ENCODE data around the gene ANKRD34C. TPM values are rescaled to one million over a fixed set of nuclear protein-coding genes. Genes with fewer than 3 reads are reported as not detected.

The ANKRD34C gene
- total and polyA plus RNA-seq, 9 of the 15 experiments (the other 6 are each of a cell fraction or from before 2014, with no cell fraction given), result 0.01 TPM; not detected in 8

- in situ Hi-C loops (cut with MboI) (no loop called here), intact Hi-C loops (cut with micrococcal nuclease) (no loop called here)
- H3K9me1 ChIP-seq (ENCODE audit: control insufficient read depth, insufficient read depth, low read length), result no peaks in the 10 kb centered on the region
- no peaks in the 10 kb centered on the region for H3K9me3 ChIP-seq (replicated peaks; ENCODE audit: control insufficient read depth, insufficient read depth, low read depth, low read length)
- peak overlapping the region; percentile 31 to 68; a peak in 3 of 4 replicates for H3K9ac ChIP-seq (ENCODE audit: insufficient read depth in 1 of 2, low read depth in 2 of 2, low read length in 2 of 2)
- peak; percentile 71 for FAIRE-seq
- H3K27me3 ChIP-seq (ENCODE audit: control insufficient read depth in 2 of 2, insufficient read depth in 2 of 2, low read length in 2 of 2), result peaks cover 0 to 5% of the 10 kb centered on the region in 2 experiments; a peak in 2 of 5 replicates
- peaks cover 27% of the 10 kb centered on the region for H3K36me3 ChIP-seq (ENCODE audit: control insufficient read depth, insufficient read depth, low read length)
- H4K20me1 ChIP-seq (replicated peaks; ENCODE audit: control insufficient read depth, insufficient read depth, low read length), result no peaks in the 10 kb centered on the region
- WGBS (ENCODE audit: insufficient coverage, low coverage, missing lambda C conversion rate), result 1% methylated on average over 9 of the region's 17 CpGs
- POLR2A ChIA-PET, result interaction anchor here (0.6 to 2.2 kb wide), 3 partner anchors 11 to 258 kb away, joined by 3 to 11 read pairs (median 3); no protein-coding TSS in a partner anchor
- CTCF ChIA-PET (ENCODE audit: low intra/inter-chr PET ratio), result no interaction called here
- H3K79me2 ChIP-seq (ENCODE audit: control insufficient read depth, insufficient read depth, low read length), result peaks cover 27% of the 10 kb centered on the region
- DNase-seq (ENCODE audit: extremely low read depth in 1 of 4, low spot score in 3 of 4), result peak in 1 of 4 experiments; percentile 61
- H3K27ac ChIP-seq (ENCODE audit: extremely low read depth, low read depth, low read length), result no peak overlapping the region
- H3K4me3 ChIP-seq, result peak overlapping the region; percentile 93
- peaks cover 9 to 10% of the 10 kb centered on the region in 2 experiments; a peak in 4 of 5 replicates for H3K4me1 ChIP-seq (replicated peaks in 1 of 2; ENCODE audit: control insufficient read depth in 2 of 2, insufficient read depth in 2 of 2, low read length in 2 of 2)
- no TSS peak for BruUV-seq (replicated peaks)
- peak overlapping the region; percentile 92 for H2AFZ ChIP-seq (ENCODE audit: low read depth, low read length)
- peak overlapping the region; percentile 82 for H3K4me2 ChIP-seq (ENCODE audit: insufficient read depth, low read length)
- ATAC-seq, result peak; percentile 52
- TF ChIP-seq MNT (conservative IDR thresholded peaks at IDR 0.05) (peak; percentile 68 to 85; a peak in 3 of 4 replicates), ZNF717 (CRISPR knock-in tag; IDR thresholded peaks at IDR 0.05) (no peak), SIN3A (IDR thresholded peaks at IDR 0.05; ENCODE audit: borderline replicate concordance in 2 of 2, control insufficient read depth in 1 of 2, low read depth in 2 of 2, low read length in 2 of 2) (peak; percentile 69 to 75; a peak in 2 of 4 replicates), USF1 (CRISPR knock-in tag; IDR thresholded peaks at IDR 0.05) (peak; percentile 15; the same call in 1 of the 2 replicates), ZNF766 (CRISPR knock-in tag; conservative IDR thresholded peaks at IDR 0.05) (no peak), ZKSCAN3 (CRISPR knock-in tag; IDR thresholded peaks at IDR 0.05) (no peak), ZNF740 (CRISPR knock-in tag; IDR thresholded peaks at IDR 0.05) (peak; percentile 95), ZNF740 (tag; IDR thresholded peaks at IDR 0.05) (no peak; a peak in 1 of 4 replicates), MXI1 (IDR thresholded peaks at IDR 0.05; ENCODE audit: low read depth, low read length) (peak; percentile 71), L3MBTL2 (IDR thresholded peaks at IDR 0.05) (peak; percentile 81), MYC (IDR thresholded peaks at IDR 0.05; ENCODE audit: low read depth, low read length) (peak; percentile 10; the same call in 1 of the 2 replicates), MYC (CRISPR knock-in tag; IDR thresholded peaks at IDR 0.05; ENCODE audit: borderline replicate concordance, low read depth) (no peak), TFAP4 (CRISPR knock-in tag; IDR thresholded peaks at IDR 0.05; ENCODE audit: borderline replicate concordance) (peak; percentile 71)
These were observed 28.1 kb downstream of the ANKRD34C start for GRCh38 chr15:79310612-79310984.

All from K562 (cell line).